HepG2 (cell line): ENCODE data around the gene MBLAC1. TPM values are rescaled to one million over a fixed set of nuclear protein-coding genes. Genes with fewer than 3 reads are reported as not detected.

Source experiments
- CEBPG ChIP-seq: IDR thresholded peaks from 2 replicates; pipeline ENCODE4 v1.6.1; 2016
- CENPX ChIP-seq: sonication (generic); formaldehyde crosslinking; IDR thresholded peaks from 2 replicates; pipeline ENCODE4 v1.9.0; 2021; ENCODE audit warnings: mild to moderate bottlenecking, missing genetic modification reagents, moderate library complexity
- FOXA1 ChIP-seq, 2 experiments: fragments of 450-650 bp in 1 of 2; sonication (generic) in 1 of 2; formaldehyde crosslinking in 1 of 2; IDR thresholded peaks; 2 replicates each; pipeline versions ENCODE4 v1.4.0 to v1.6.1; 2016 to 2020; ENCODE audit warnings: missing genetic modification reagents in 1 of 2
- FOXK1 ChIP-seq: sonication (generic); formaldehyde crosslinking; IDR thresholded peaks from 2 replicates; pipeline ENCODE4 v1.4.0; 2020; ENCODE audit warnings: low read depth, missing genetic modification reagents, borderline replicate concordance
- GFI1 ChIP-seq: sonication (generic); formaldehyde crosslinking; IDR thresholded peaks from 2 replicates; pipeline ENCODE4 v1.5.0; 2020; ENCODE audit warnings: missing genetic modification reagents, mild to moderate bottlenecking, borderline replicate concordance
- KAT7 ChIP-seq: IDR thresholded peaks from 2 replicates; pipeline ENCODE4 v1.6.1; 2018; ENCODE audit warnings: borderline replicate concordance, missing compliant biosample characterization
- MATR3 ChIP-seq: sonication (generic); formaldehyde crosslinking; IDR thresholded peaks from 2 replicates; pipeline ENCODE4 v1.4.0; 2020; ENCODE audit warnings: missing genetic modification reagents
- MIER3 ChIP-seq: IDR thresholded peaks from 2 replicates; pipeline ENCODE4 v1.6.1; 2016; ENCODE audit warnings: missing compliant biosample characterization, borderline replicate concordance
- NFE2L1 ChIP-seq: sonication (generic); formaldehyde crosslinking; IDR thresholded peaks from 2 replicates; pipeline ENCODE4 v1.4.0; 2020; ENCODE audit warnings: missing genetic modification reagents, mild to moderate bottlenecking, borderline replicate concordance
- POLR2AphosphoS5 ChIP-seq: IDR thresholded peaks from 2 replicates; pipeline ENCODE4 v1.6.1; 2012; ENCODE audit warnings: low read depth, low read length
- RERE ChIP-seq: IDR thresholded peaks from 2 replicates; pipeline ENCODE4 v1.6.1; 2016; ENCODE audit warnings: low read depth, missing genetic modification reagents, missing compliant biosample characterization
- TAF15 ChIP-seq: fragments of 200-400 bp; formaldehyde crosslinking; IDR thresholded peaks from one replicate; pipeline ENCODE4 v1.6.1; 2018; ENCODE audit warnings: mild to moderate bottlenecking, low read depth, low read length; ENCODE audit not compliant: poor library complexity, severe bottlenecking
- ZNF207 ChIP-seq: fragments of 450-650 bp; IDR thresholded peaks from 2 replicates; pipeline ENCODE4 v1.6.1; 2016; ENCODE audit warnings: antibody characterized with exemption, borderline replicate concordance
- ZNF280B ChIP-seq: sonication (generic); formaldehyde crosslinking; IDR thresholded peaks from 2 replicates; pipeline ENCODE4 v1.5.0; 2020; ENCODE audit warnings: missing genetic modification reagents, mild to moderate bottlenecking, borderline replicate concordance
- ZNF280D ChIP-seq: sonication (generic); formaldehyde crosslinking; IDR thresholded peaks from 2 replicates; pipeline ENCODE4 v1.5.1; 2020; ENCODE audit warnings: mild to moderate bottlenecking, missing genetic modification reagents
- polyA plus RNA-seq, 8 experiments: library from polyadenylated mRNA; depleted of rRNA in 3 of 8; stranded (reverse) in 7 of 8; unstranded in 1 of 8; fragments of >200 nt; fragmentation: Illumina TruSeq in 4 of 8; extraction: Trizol in 4 of 8; gene quantifications; 2 replicates each; pipeline versions ENCODE4 v1.2.1 to v1.2.3, GENCODE V29; 2011 to 2016; ENCODE audit warnings: low read depth in 4 of 8, missing spikeins in 1 of 8, mixed read lengths in 1 of 8; ENCODE audit not compliant: insufficient read depth in 1 of 8
- total RNA-seq, 5 experiments: library from RNA; depleted of rRNA; stranded (reverse); fragments of >200 nt; fragmentation: Illumina TruSeq; extraction: Trizol; gene quantifications; 2 replicates each; pipeline ENCODE4 v1.2.3, GENCODE V29; 2016; ENCODE audit warnings: low read depth in 1 of 5

The MBLAC1 gene
- total and polyA plus RNA-seq, 2 of the 13 experiments (the other 11 are each of a cell fraction or from before 2014, with no cell fraction given): 0.79 to 2.1 TPM

GRCh38 chr7:100122067-100122466 lies 4.7 kb upstream of the MBLAC1 start (continued):
- TF ChIP-seq FOXK1 (CRISPR knock-in tag) (peak; percentile 31; the same call in 1 of the 2 replicates), CEBPG (CRISPR knock-in tag) (no peak; the same call in 1 of the 2 replicates), POLR2AphosphoS5 (no peak), MATR3 (CRISPR knock-in tag) (no peak), CENPX (CRISPR knock-in tag) (no peak), NFE2L1 (CRISPR knock-in tag) (no peak), GFI1 (CRISPR knock-in tag) (no peak), ZNF207 (no peak), ZNF280D (no peak), MIER3 (no peak), TAF15 (no peak), RERE (CRISPR knock-in tag) (no peak), KAT7 (CRISPR knock-in tag) (no peak), FOXA1 (IDR thresholded peaks at IDR 0.05) (no peak), FOXA1 (CRISPR knock-in tag; IDR thresholded peaks at IDR 0.05) (peak; percentile 65; the same call in 1 of the 2 replicates), ZNF280B (CRISPR knock-in tag) (peak; percentile 30; the same call in 1 of the 2 replicates)
